Suprapubic skin (tissue), 3 donors: ENCODE results near the gene CADM1.

Source experiments
- CTCF ChIP-seq, 2 donors: fragments of 200-600 bp in 1 of 2; fragments of 450-650 bp in 1 of 2; sonication (generic) in 1 of 2; IDR thresholded peaks; one replicate each; pipeline ENCODE4 v1.5.1; 2016 to 2019; ENCODE audit warnings: antibody characterized with exemption in 2 of 2, mild to moderate bottlenecking in 1 of 2, moderate library complexity in 1 of 2
- POLR2A ChIP-seq, 2 donors: fragments of 450-650 bp; IDR thresholded peaks; one replicate each; pipeline ENCODE4 v1.6.1; 2017; ENCODE audit warnings: antibody characterized with exemption in 2 of 2, mild to moderate bottlenecking in 2 of 2, moderate library complexity in 2 of 2

GRCh38 chr11:115181538-115181937 lies 322.7 kb downstream of the CADM1 start:
- TF ChIP-seq POLR2A (IDR thresholded peaks at IDR 0.05) (no peak), CTCF (IDR thresholded peaks at IDR 0.05) (no peak)
